Stomach (tissue), 9 donors: Measurements from ENCODE around the gene BCOR. TPM values are rescaled to one million over a fixed set of nuclear protein-coding genes. Genes with fewer than 3 reads are reported as not detected.

Source experiments
- DNase-seq, 2 donors: peaks; one replicate each; pipeline versions ENCODE4 v3.0.0 to v3.0.0-alpha.2; 2013 to 2019
- H3K27ac ChIP-seq, 5 donors: fragments of 200-600 bp in 4 of 5; sonication (generic) in 4 of 5; one replicate each; pipeline ENCODE4 v1.5.1; 2013 to 2019; ENCODE audit warnings: mild to moderate bottlenecking in 1 of 5, moderate library complexity in 1 of 5
- H3K27me3 ChIP-seq, 3 donors: fragments of 200-600 bp; sonication (generic); one replicate each; pipeline ENCODE4 v1.5.1; 2017 to 2019; ENCODE audit warnings: mixed run types in 1 of 3
- H3K36me3 ChIP-seq, 4 donors: fragments of 200-600 bp; sonication (generic); 1 replicate in 3 of 4; 2 replicates in 1 of 4; pipeline ENCODE4 v1.5.1; 2016 to 2019
- H3K4me1 ChIP-seq, 4 donors: fragments of 200-600 bp; sonication (generic); one replicate each; pipeline ENCODE4 v1.5.1; 2016 to 2019
- H3K4me3 ChIP-seq, 4 donors: fragments of 200-600 bp; sonication (generic) in 3 of 4; one replicate each; pipeline ENCODE4 v1.5.1; 2016 to 2019; ENCODE audit warnings: mild to moderate bottlenecking in 1 of 4
- H3K9me3 ChIP-seq, 4 donors: fragments of 200-600 bp; sonication (generic); one replicate each; pipeline ENCODE4 v1.5.1; 2016 to 2019
- CTCF ChIP-seq, 7 experiments: fragments of 450-650 bp in 4 of 7; fragments of 200-600 bp in 3 of 7; sonication (generic) in 3 of 7; IDR thresholded peaks; one replicate each; pipeline ENCODE4 v1.5.1; 2016 to 2019; ENCODE audit warnings: antibody characterized with exemption in 7 of 7, control low read depth in 2 of 7, mild to moderate bottlenecking in 1 of 7
- EP300 ChIP-seq: sonication (generic); formaldehyde crosslinking; IDR thresholded peaks from one replicate; pipeline ENCODE4 v1.6.1; 2017; ENCODE audit warnings: antibody characterized with exemption
- POLR2A ChIP-seq, 4 donors: fragments of 450-650 bp; IDR thresholded peaks; one replicate each; pipeline ENCODE4 v1.6.1; 2016; ENCODE audit warnings: antibody characterized with exemption in 4 of 4, control low read depth in 2 of 4, mild to moderate bottlenecking in 1 of 4, moderate library complexity in 1 of 4
- POLR2AphosphoS5 ChIP-seq, 3 donors: sonication (generic); formaldehyde crosslinking; IDR thresholded peaks; one replicate each; pipeline ENCODE4 v1.6.1; 2016; ENCODE audit warnings: antibody characterized with exemption in 3 of 3
- WGBS, 5 donors: extraction: QIAGEN DNeasy Blood & Tissue Kit in 3 of 5; methylation state at CpG; one replicate each; pipeline versions ENCODE4 v1.1.5 to v1.1.7; 2013 to 2018; 5-methylcytosine and 5-hydroxymethylcytosine counted together
- intact Hi-C: fragments of 100-400 bp; cut with DNase I; formaldehyde crosslinking; loops from one replicate; pipeline ENCODE4 v1.15.1; 2023; ENCODE audit warnings: low total_unique reads
- polyA plus RNA-seq, 3 donors: library from polyadenylated mRNA; stranded (reverse); fragments of 200-250 nt; gene quantifications; one replicate each; pipeline ENCODE4 v1.2.3, GENCODE V29; 2013
- total RNA-seq, 5 donors: library from RNA; depleted of rRNA; stranded (reverse); fragments of >200 nt; gene quantifications; one replicate each; pipeline versions ENCODE4 v1.1.0 to v1.2.3, GENCODE V29; 2014 to 2016
- donor health status: healthy with polysubstance abuse.
- donor health status: Bipolar disorder and iron deficiency.
- donor health status: healthy.

Gene BCOR
- total and polyA plus RNA-seq, 8 donors: 4.4 to 45.5 (median 19.2) TPM

GRCh38 chrX:40088803-40089540 is 8.8 kb downstream of the BCOR start:
- WGBS, 5 donors: 33 to 65% (median 55%) methylated on average over 9 of the region's 9 CpGs
- TF ChIP-seq POLR2AphosphoS5 (IDR thresholded peaks at IDR 0.05): no peak
- TF ChIP-seq POLR2A (IDR thresholded peaks at IDR 0.05): no peak
- no peak for TF ChIP-seq CTCF (IDR thresholded peaks at IDR 0.05)
- TF ChIP-seq EP300: no peak
- intact Hi-C loops: no loop called here
- H3K27ac ChIP-seq: peak overlapping the region in 3 of 5 donors; percentile 75 to 85 (median 82)
- no peak overlapping the region for H3K4me3 ChIP-seq
- no peaks in the 10 kb centered on the region for H3K9me3 ChIP-seq
- H3K4me1 ChIP-seq: peaks cover 21 to 100% (median 83%) of the 10 kb centered on the region in 4 donors
- peaks cover 0 to 33% (median 0%) of the 10 kb centered on the region in 3 donors for H3K27me3 ChIP-seq
- DNase-seq: no peak
- no peaks in the 10 kb centered on the region for H3K36me3 ChIP-seq

- intact Hi-C loops: no loop called here
- TF ChIP-seq POLR2AphosphoS5 (IDR thresholded peaks at IDR 0.05): no peak
- TF ChIP-seq CTCF (IDR thresholded peaks at IDR 0.05): no peak
These were observed 9.5 kb downstream of the BCOR start for GRCh38 chrX:40088299-40088625.

GRCh38 chrX:40087425-40088298 is 10.1 kb downstream of the BCOR start:
- 26 to 46% (median 42%) methylated on average over 8 to 13 of the region's 13 CpGs for WGBS, 5 donors
- no peaks in the 10 kb centered on the region for H3K9me3 ChIP-seq
- no peaks in the 10 kb centered on the region for H3K36me3 ChIP-seq
- TF ChIP-seq CTCF (IDR thresholded peaks at IDR 0.05) (no peak), POLR2A (IDR thresholded peaks at IDR 0.05) (no peak), POLR2AphosphoS5 (IDR thresholded peaks at IDR 0.05) (no peak), EP300 (no peak)
- H3K4me1 ChIP-seq: peaks cover 30 to 100% (median 87%) of the 10 kb centered on the region in 4 donors
- H3K27ac ChIP-seq: peak overlapping the region; percentile 37 to 85 (median 75)
- no peak for DNase-seq
- H3K4me3 ChIP-seq: no peak overlapping the region
- intact Hi-C loops: no loop called here
- H3K27me3 ChIP-seq: peaks cover 0 to 38% (median 0%) of the 10 kb centered on the region in 3 donors

More at GRCh38 chrX:40088299-40088625, 9.5 kb downstream of the BCOR start:
- H3K36me3 ChIP-seq: no peaks in the 10 kb centered on the region
- WGBS, 5 donors: 16 to 36% (median 33%) methylated on average over 4 to 5 of the region's 5 CpGs
- no peak overlapping the region for H3K4me3 ChIP-seq
- peak overlapping the region; percentile 37 to 85 (median 75) for H3K27ac ChIP-seq
- DNase-seq: no peak
- peaks cover 25 to 100% (median 84%) of the 10 kb centered on the region in 4 donors for H3K4me1 ChIP-seq
- H3K9me3 ChIP-seq: no peaks in the 10 kb centered on the region
- peaks cover 0 to 36% (median 0%) of the 10 kb centered on the region in 3 donors for H3K27me3 ChIP-seq

GRCh38 chrX:40086569-40087335 is 11.0 kb downstream of the BCOR start:
- Histone ChIP-seq H3K4me3 (peak overlapping the region in 1 of 4 donors; percentile 9), H3K36me3 (no peaks in the 10 kb centered on the region), H3K9me3 (no peaks in the 10 kb centered on the region), H3K4me1 (peaks cover 39 to 100% (median 89%) of the 10 kb centered on the region in 4 donors), H3K27me3 (peaks cover 0 to 37% (median 0%) of the 10 kb centered on the region in 3 donors), H3K27ac (peak overlapping the region; percentile 34 to 85 (median 75))
- intact Hi-C loops: no loop called here
- peak in 1 of 2 donors; percentile 80 for DNase-seq
- TF ChIP-seq EP300 (no peak), POLR2AphosphoS5 (IDR thresholded peaks at IDR 0.05) (peak in 1 of 3 donors; percentile 7), POLR2A (IDR thresholded peaks at IDR 0.05) (no peak), CTCF (IDR thresholded peaks at IDR 0.05) (no peak)
- WGBS, 5 donors: 34 to 60% (median 51%) methylated on average over 23 to 30 of the region's 30 CpGs
